Hepatocyte (in vitro differentiated cells): ENCODE results near the gene CLIP1.

Experiments
- CTCF ChIP-seq: fragments of 200-600 bp; sonication (generic); IDR thresholded peaks from 2 replicates; pipeline ENCODE4 v1.5.1; 2016; ENCODE audit warnings: antibody characterized with exemption, mild to moderate bottlenecking; ENCODE audit not compliant: poor library complexity
- EZH2 ChIP-seq: fragments of 200-600 bp; sonication (generic); IDR thresholded peaks from 2 replicates; pipeline ENCODE4 v1.6.1; 2016; ENCODE audit warnings: antibody characterized with exemption, mild to moderate bottlenecking, borderline replicate concordance
- EZH2phosphoT487 ChIP-seq: fragments of 200-600 bp; sonication (generic); IDR thresholded peaks from one replicate; pipeline ENCODE4 v1.6.1; 2018; ENCODE audit warnings: antibody characterized with exemption, mild to moderate bottlenecking, low read depth, moderate library complexity; ENCODE audit not compliant: unreplicated experiment, severe bottlenecking

- no peak for TF ChIP-seq EZH2phosphoT487
- TF ChIP-seq CTCF: no peak
- no peak for TF ChIP-seq EZH2
These were observed 12.7 kb upstream of the CLIP1 start for GRCh38 chr12:122435186-122435585.
